Right lobe of liver (tissue), 4 donors: ENCODE measurements around the gene CDC123.

Experiments used
- POLR2A ChIP-seq: fragments of 450-650 bp; IDR thresholded peaks from one replicate; pipeline ENCODE4 v1.6.1; 2017; ENCODE audit warnings: antibody characterized with exemption, mild to moderate bottlenecking
- TF ChIP-seq, protein P1 (sequence below), 4 donors: fragments of 200-600 bp in 3 of 4; fragments of 450-650 bp in 1 of 4; IDR thresholded peaks; one replicate each; pipeline versions ENCODE4 v1.5.1 to v1.8.0; 2016 to 2022; ENCODE audit warnings: antibody characterized with exemption in 4 of 4, mild to moderate bottlenecking in 2 of 4
- donor health status: DM: no; HTN: no; CAD: no.
- donor health status: DM: no; HTN: no; CAD: no.
- donor health status: DM: no; HTN: yes; CAD: no.

DNA sequence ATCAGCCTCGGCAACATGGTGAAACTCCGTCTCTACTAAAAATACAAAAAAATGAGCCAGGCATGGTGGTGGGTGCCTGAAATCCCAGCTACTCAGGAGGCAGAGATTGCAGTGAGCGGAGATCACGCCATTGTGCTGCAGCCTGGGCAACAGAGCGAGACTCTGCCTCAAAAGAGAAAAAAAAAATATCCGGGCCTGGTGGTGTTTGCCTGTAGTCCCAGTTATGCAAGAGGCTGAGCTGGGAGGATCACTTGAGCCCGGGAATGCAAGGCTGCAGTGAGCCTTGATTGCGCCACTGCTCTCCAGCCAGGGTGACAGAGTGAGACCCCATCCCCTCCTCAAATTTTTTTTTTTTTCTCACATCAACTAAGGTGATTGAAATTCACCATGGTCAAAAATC lies 42.8 kb downstream of the CDC123 start:
- TF ChIP-seq, protein P1, sequence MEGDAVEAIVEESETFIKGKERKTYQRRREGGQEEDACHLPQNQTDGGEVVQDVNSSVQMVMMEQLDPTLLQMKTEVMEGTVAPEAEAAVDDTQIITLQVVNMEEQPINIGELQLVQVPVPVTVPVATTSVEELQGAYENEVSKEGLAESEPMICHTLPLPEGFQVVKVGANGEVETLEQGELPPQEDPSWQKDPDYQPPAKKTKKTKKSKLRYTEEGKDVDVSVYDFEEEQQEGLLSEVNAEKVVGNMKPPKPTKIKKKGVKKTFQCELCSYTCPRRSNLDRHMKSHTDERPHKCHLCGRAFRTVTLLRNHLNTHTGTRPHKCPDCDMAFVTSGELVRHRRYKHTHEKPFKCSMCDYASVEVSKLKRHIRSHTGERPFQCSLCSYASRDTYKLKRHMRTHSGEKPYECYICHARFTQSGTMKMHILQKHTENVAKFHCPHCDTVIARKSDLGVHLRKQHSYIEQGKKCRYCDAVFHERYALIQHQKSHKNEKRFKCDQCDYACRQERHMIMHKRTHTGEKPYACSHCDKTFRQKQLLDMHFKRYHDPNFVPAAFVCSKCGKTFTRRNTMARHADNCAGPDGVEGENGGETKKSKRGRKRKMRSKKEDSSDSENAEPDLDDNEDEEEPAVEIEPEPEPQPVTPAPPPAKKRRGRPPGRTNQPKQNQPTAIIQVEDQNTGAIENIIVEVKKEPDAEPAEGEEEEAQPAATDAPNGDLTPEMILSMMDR (IDR thresholded peaks at IDR 0.05), result no peak
- no peak for TF ChIP-seq POLR2A
